GM18909 (cell line): ENCODE measurements around the gene ANKRD42.

Source experiments
- ATAC-seq: cut with Tn5 transposase; IDR thresholded peaks from one replicate; pipeline ENCODE4 v1.9.1; 2021; ENCODE audit warnings: mild to moderate bottlenecking; ENCODE audit not compliant: unreplicated experiment, poor library complexity

Gene ANKRD42

GRCh38 chr11:83193315-83194280, at the start of gene ANKRD42:
Gene ANKRD42, plus strand, starts transcription at chr11:83193712. Its CDS starts 959 bp downstream, at chr11:83194671.
- peak; percentile 95 for ATAC-seq

GRCh38 chr11:83147895-83148294, 45.6 kb upstream of the ANKRD42 start:
- no peak for ATAC-seq

- no peak for ATAC-seq
Measured at GRCh38 chr11:83150450-83150849, 43.1 kb upstream of the ANKRD42 start.

GRCh38 chr11:83151274-83151977, 42.1 kb upstream of the ANKRD42 start:
- no peak for ATAC-seq

- no peak for ATAC-seq
Measured at GRCh38 chr11:83152264-83152663, 41.2 kb upstream of the ANKRD42 start.

GRCh38 chr11:83153764-83154163, 39.7 kb upstream of the ANKRD42 start:
- no peak for ATAC-seq

- ATAC-seq: peak; percentile 97
Measured at GRCh38 chr11:83156144-83156995, 37.1 kb upstream of the ANKRD42 start.

- ATAC-seq: peak; percentile 2
Measured at GRCh38 chr11:83156996-83157593, 36.4 kb upstream of the ANKRD42 start, which contains the start of gene PCF11. Gene PCF11, plus strand, starts transcription at chr11:83157131. Its CDS starts 309 bp downstream, at chr11:83157440.

- ATAC-seq: no peak
Measured at GRCh38 chr11:83157594-83158356, 35.7 kb upstream of the ANKRD42 start.

- ATAC-seq: no peak
Measured at GRCh38 chr11:83158357-83158786, 35.1 kb upstream of the ANKRD42 start.

GRCh38 chr11:83158965-83159901, 34.3 kb upstream of the ANKRD42 start:
- ATAC-seq: no peak

GRCh38 chr11:83159902-83160865, 33.3 kb upstream of the ANKRD42 start:
- ATAC-seq: no peak

GRCh38 chr11:83161610-83162199, 31.8 kb upstream of the ANKRD42 start:
- no peak for ATAC-seq

- ATAC-seq: peak; percentile 61
Measured at GRCh38 chr11:83162377-83162776, 31.1 kb upstream of the ANKRD42 start.

- ATAC-seq: no peak
Measured at GRCh38 chr11:83166193-83166866, 27.2 kb upstream of the ANKRD42 start.

- ATAC-seq: no peak
Measured at GRCh38 chr11:83168756-83169155, 24.8 kb upstream of the ANKRD42 start.
